CD8-positive, alpha-beta memory T cell (primary cell): ENCODE data around the gene MPP3. TPM values are rescaled to one million over a fixed set of nuclear protein-coding genes. Genes with fewer than 3 reads are reported as not detected.

Experiments
- CTCF ChIA-PET: fragments of 350-600 bp; sonication (Branson Sonifier 250); formaldehyde crosslinking; loops from one replicate; lab custom pipeline; 2021; ENCODE audit warnings: antibody characterized with exemption; lab: Charles Lee
- POLR2A ChIA-PET: fragments of 350-600 bp; sonication (Branson Sonifier 250); formaldehyde crosslinking; loops from one replicate; lab custom pipeline; 2021; ENCODE audit warnings: antibody characterized with exemption; lab: Charles Lee
- DNase-seq, 5 donors: peaks; one replicate each; pipeline versions ENCODE4 v3.0.0 to v3.0.0-alpha.2; 2020 to 2022; ENCODE audit warnings: mixed read lengths in 1 of 5
- H3K27ac ChIP-seq: one replicate; pipeline ENCODE4 v1.7.0; 2013; ENCODE audit warnings: low read depth, mild to moderate bottlenecking, low read length, moderate library complexity
- H3K27me3 ChIP-seq: 2 replicates; pipeline ENCODE4 v1.7.0; 2013; ENCODE audit warnings: low read length, mild to moderate bottlenecking; ENCODE audit not compliant: insufficient read depth, poor library complexity, severe bottlenecking
- H3K36me3 ChIP-seq: 2 replicates; pipeline ENCODE4 v1.7.0; 2013; ENCODE audit warnings: mild to moderate bottlenecking, low read length, moderate library complexity; ENCODE audit not compliant: insufficient read depth
- H3K4me1 ChIP-seq: 2 replicates; pipeline ENCODE4 v1.7.0; 2013; ENCODE audit warnings: mild to moderate bottlenecking, low read length, moderate library complexity; ENCODE audit not compliant: insufficient read depth
- H3K4me3 ChIP-seq: 2 replicates; pipeline ENCODE4 v1.7.0; 2013; ENCODE audit warnings: mild to moderate bottlenecking, low read length
- H3K9me3 ChIP-seq: 2 replicates; pipeline ENCODE4 v1.7.0; 2013; ENCODE audit warnings: mild to moderate bottlenecking, low read length
- H3K27ac Mint-ChIP-seq, 8 donors: one replicate each; pipeline ENCODE4 v1.8.0; 2020 to 2021; ENCODE audit warnings: mixed read lengths in 8 of 8, mild to moderate bottlenecking in 6 of 8, inconsistent platforms in 3 of 8, moderate library complexity in 3 of 8
- H3K27me3 Mint-ChIP-seq, 2 donors: one replicate each; pipeline ENCODE4 v1.8.0; 2020 to 2021; ENCODE audit warnings: mixed read lengths in 2 of 2, mild to moderate bottlenecking in 1 of 2, moderate library complexity in 1 of 2
- H3K36me3 Mint-ChIP-seq, 3 donors: one replicate each; pipeline ENCODE4 v1.8.0; 2020 to 2021; ENCODE audit warnings: mixed read lengths in 3 of 3, inconsistent platforms in 1 of 3, mild to moderate bottlenecking in 1 of 3
- H3K4me1 Mint-ChIP-seq, 3 donors: one replicate each; pipeline ENCODE4 v1.8.0; 2020 to 2021; ENCODE audit warnings: mixed read lengths in 3 of 3, inconsistent platforms in 1 of 3, mild to moderate bottlenecking in 1 of 3
- H3K4me3 Mint-ChIP-seq, 7 donors: one replicate each; pipeline ENCODE4 v1.8.0; 2020 to 2021; ENCODE audit warnings: mixed read lengths in 7 of 7, mild to moderate bottlenecking in 6 of 7, moderate library complexity in 4 of 7, inconsistent platforms in 2 of 7
- H3K9me3 Mint-ChIP-seq, 5 donors: one replicate each; pipeline ENCODE4 v1.8.0; 2020 to 2022; ENCODE audit warnings: mixed read lengths in 5 of 5, mild to moderate bottlenecking in 3 of 5, moderate library complexity in 2 of 5, inconsistent platforms in 1 of 5
- polyA plus RNA-seq: library from polyadenylated mRNA; unstranded; fragments of 300-500 nt; fragmentation: Illumina TruSeq; gene quantifications from one replicate; pipeline ENCODE4 v1.2.3, GENCODE V29; 2021
- total RNA-seq, 2 experiments: library from RNA; stranded (reverse); gene quantifications; one replicate each; pipeline ENCODE4 v1.2.3, GENCODE V29; 2021

The MPP3 gene
- total and polyA plus RNA-seq, 3 experiments from 2014 or later, result 0.15 TPM; not detected in 2

DNA sequence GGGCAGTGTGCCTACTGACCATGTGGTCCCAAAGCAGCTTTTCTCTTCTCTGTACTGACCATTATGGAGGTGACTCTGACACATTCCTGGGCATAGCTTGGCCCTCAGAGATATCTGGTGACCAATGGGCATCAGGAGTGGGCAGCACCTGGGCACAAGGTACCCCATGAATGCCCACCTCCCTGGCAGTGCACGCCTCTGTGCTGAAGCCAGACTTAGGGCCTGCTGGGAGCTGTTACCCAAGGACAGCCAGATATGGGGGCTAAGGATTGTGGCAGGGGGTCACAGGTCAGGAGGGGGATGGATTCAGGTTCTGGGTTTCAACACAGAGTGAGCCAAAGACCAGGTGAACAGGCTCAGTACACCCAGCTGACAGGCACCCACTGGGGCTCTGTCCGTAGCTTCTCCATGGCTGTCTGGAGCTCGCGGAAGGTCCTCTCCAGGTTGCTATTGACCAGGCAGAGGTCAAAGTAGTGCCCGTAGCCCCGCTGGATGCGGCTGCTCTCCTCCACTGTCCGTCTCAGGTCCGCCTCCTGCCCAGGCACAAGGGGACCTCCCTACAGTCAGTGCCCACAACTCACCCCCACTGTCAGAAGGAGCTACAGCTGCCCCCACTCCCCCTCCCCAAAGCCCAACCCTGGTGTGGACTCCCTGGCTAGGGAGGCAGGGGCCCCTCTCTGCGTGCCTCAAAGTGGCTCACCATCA is 44.7 kb upstream of the MPP3 start:
- CTCF ChIA-PET, result interaction anchor here (0.6 to 2.1 kb wide), 19 partner anchors 8 to 291 kb away, joined by 3 to 8 read pairs (median 4); partner anchors contain the start of gene CD300LG
- POLR2A ChIA-PET, result interaction anchor here (0.7 kb wide), 1 partner anchor 115 kb away, joined by 3 read pairs; no protein-coding TSS in a partner anchor
- Histone ChIP-seq H3K36me3 (no peaks in the 10 kb centered on the region), H3K4me1 (no peaks in the 10 kb centered on the region), H3K4me3 (no peak overlapping the region), H3K27me3 (no peaks in the 10 kb centered on the region), H3K9me3 (no peaks in the 10 kb centered on the region), H3K27ac (no peak overlapping the region)
- no peak for DNase-seq
- no peaks in the 10 kb centered on the region for H3K9me3 Mint-ChIP-seq
- H3K4me1 Mint-ChIP-seq, result peaks cover 0 to 2% (median 0%) of the 10 kb centered on the region in 3 donors
- H3K27me3 Mint-ChIP-seq, result peaks cover 4 to 13% of the 10 kb centered on the region in 2 donors
- no peak overlapping the region for H3K4me3 Mint-ChIP-seq
- no peaks in the 10 kb centered on the region for H3K36me3 Mint-ChIP-seq
- H3K27ac Mint-ChIP-seq, result no peak overlapping the region

- POLR2A ChIA-PET, result interaction anchor here (0.7 kb wide), 1 partner anchor 116 kb away, joined by 3 read pairs; no protein-coding TSS in a partner anchor
These were observed 44.1 kb upstream of the MPP3 start for GRCh38 chr17:43877031-43877430.

GRCh38 chr17:43875476-43876147 is 42.7 kb upstream of the MPP3 start:
- Histone ChIP-seq H3K4me1 (no peaks in the 10 kb centered on the region), H3K9me3 (no peaks in the 10 kb centered on the region), H3K36me3 (no peaks in the 10 kb centered on the region), H3K27me3 (no peaks in the 10 kb centered on the region), H3K4me3 (no peak overlapping the region), H3K27ac (no peak overlapping the region)
- H3K36me3 Mint-ChIP-seq, result no peaks in the 10 kb centered on the region
- H3K4me1 Mint-ChIP-seq, result peaks cover 0 to 2% (median 0%) of the 10 kb centered on the region in 3 donors
- H3K27ac Mint-ChIP-seq, result no peak overlapping the region
- POLR2A ChIA-PET, result no interaction called here
- H3K4me3 Mint-ChIP-seq, result no peak overlapping the region
- CTCF ChIA-PET, result no interaction called here
- H3K27me3 Mint-ChIP-seq, result peaks cover 4 to 24% of the 10 kb centered on the region in 2 donors
- DNase-seq, result no peak
- no peaks in the 10 kb centered on the region for H3K9me3 Mint-ChIP-seq

More at GRCh38 chr17:43877031-43877430, 44.1 kb upstream of the MPP3 start:
- Histone ChIP-seq H3K36me3 (no peaks in the 10 kb centered on the region), H3K9me3 (no peaks in the 10 kb centered on the region), H3K4me3 (no peak overlapping the region), H3K4me1 (no peaks in the 10 kb centered on the region), H3K27ac (no peak overlapping the region), H3K27me3 (no peaks in the 10 kb centered on the region)
- CTCF ChIA-PET, result interaction anchor here (0.9 to 2.1 kb wide), 4 partner anchors 31 to 165 kb away, joined by 3 to 6 read pairs (median 4); partner anchors contain the start of gene CD300LG
- Mint-ChIP-seq H3K36me3 (no peaks in the 10 kb centered on the region), H3K27me3 (peaks cover 4 to 19% of the 10 kb centered on the region in 2 donors), H3K4me3 (no peak overlapping the region), H3K27ac (no peak overlapping the region), H3K4me1 (peaks cover 0 to 2% (median 0%) of the 10 kb centered on the region in 3 donors), H3K9me3 (no peaks in the 10 kb centered on the region)
- DNase-seq, result no peak

DNA sequence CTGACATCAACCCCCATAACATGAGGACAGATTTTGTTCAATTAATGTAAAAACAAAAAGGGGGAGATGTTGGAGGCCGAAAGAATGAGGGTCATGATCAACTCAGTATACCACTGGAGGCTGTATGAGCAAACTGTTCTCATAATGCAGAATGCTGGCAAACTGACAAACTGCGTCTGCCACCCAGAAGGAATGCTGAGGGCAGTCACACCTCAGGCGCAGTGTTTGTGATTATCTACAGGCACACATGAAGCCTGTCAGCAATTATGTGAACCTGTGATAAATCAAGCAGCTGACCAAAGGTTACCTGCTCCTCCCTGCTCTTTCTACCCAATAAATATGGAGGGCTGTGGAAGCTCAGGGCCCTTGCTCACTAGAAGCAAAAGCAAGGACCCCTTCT is 41.3 kb upstream of the MPP3 start:
- Histone ChIP-seq H3K4me3 (no peak overlapping the region), H3K4me1 (no peaks in the 10 kb centered on the region), H3K27me3 (no peaks in the 10 kb centered on the region), H3K27ac (no peak overlapping the region), H3K9me3 (no peaks in the 10 kb centered on the region), H3K36me3 (no peaks in the 10 kb centered on the region)
- peaks cover 4 to 30% of the 10 kb centered on the region in 2 donors for H3K27me3 Mint-ChIP-seq
- POLR2A ChIA-PET, result no interaction called here
- no peak overlapping the region for H3K4me3 Mint-ChIP-seq
- H3K4me1 Mint-ChIP-seq, result peaks cover 0 to 2% (median 0%) of the 10 kb centered on the region in 3 donors
- no peak overlapping the region for H3K27ac Mint-ChIP-seq
- DNase-seq, result no peak
- CTCF ChIA-PET, result no interaction called here
- H3K9me3 Mint-ChIP-seq, result no peaks in the 10 kb centered on the region
- no peaks in the 10 kb centered on the region for H3K36me3 Mint-ChIP-seq

GRCh38 chr17:43873815-43874214 is 40.9 kb upstream of the MPP3 start:
- Mint-ChIP-seq H3K4me3 (no peak overlapping the region), H3K4me1 (peaks cover 0 to 1% (median 0%) of the 10 kb centered on the region in 3 donors), H3K9me3 (no peaks in the 10 kb centered on the region), H3K27ac (no peak overlapping the region), H3K27me3 (peaks cover 7 to 30% of the 10 kb centered on the region in 2 donors), H3K36me3 (no peaks in the 10 kb centered on the region)
- H3K4me1 ChIP-seq, result no peaks in the 10 kb centered on the region
- no peaks in the 10 kb centered on the region for H3K36me3 ChIP-seq
- H3K4me3 ChIP-seq, result no peak overlapping the region
- POLR2A ChIA-PET, result no interaction called here
- no peak overlapping the region for H3K27ac ChIP-seq
- no peak for DNase-seq
- no peaks in the 10 kb centered on the region for H3K9me3 ChIP-seq
- CTCF ChIA-PET, result no interaction called here
- no peaks in the 10 kb centered on the region for H3K27me3 ChIP-seq

- peaks cover 7 to 37% of the 10 kb centered on the region in 2 donors for H3K27me3 Mint-ChIP-seq
- H3K4me3 ChIP-seq, result no peak overlapping the region
- no peaks in the 10 kb centered on the region for H3K4me1 ChIP-seq
- H3K27ac Mint-ChIP-seq, result no peak overlapping the region
- no peaks in the 10 kb centered on the region for H3K27me3 ChIP-seq
- H3K9me3 Mint-ChIP-seq, result peaks cover 0 to 2% (median 0%) of the 10 kb centered on the region in 5 donors
- POLR2A ChIA-PET, result no interaction called here
- DNase-seq, result no peak
- H3K4me1 Mint-ChIP-seq, result no peaks in the 10 kb centered on the region
- H3K36me3 ChIP-seq, result no peaks in the 10 kb centered on the region
- H3K27ac ChIP-seq, result no peak overlapping the region
- no peaks in the 10 kb centered on the region for H3K9me3 ChIP-seq
- no peak overlapping the region for H3K4me3 Mint-ChIP-seq
- no peaks in the 10 kb centered on the region for H3K36me3 Mint-ChIP-seq
- CTCF ChIA-PET, result no interaction called here
These were observed 40.1 kb upstream of the MPP3 start for GRCh38 chr17:43873091-43873490.

DNA sequence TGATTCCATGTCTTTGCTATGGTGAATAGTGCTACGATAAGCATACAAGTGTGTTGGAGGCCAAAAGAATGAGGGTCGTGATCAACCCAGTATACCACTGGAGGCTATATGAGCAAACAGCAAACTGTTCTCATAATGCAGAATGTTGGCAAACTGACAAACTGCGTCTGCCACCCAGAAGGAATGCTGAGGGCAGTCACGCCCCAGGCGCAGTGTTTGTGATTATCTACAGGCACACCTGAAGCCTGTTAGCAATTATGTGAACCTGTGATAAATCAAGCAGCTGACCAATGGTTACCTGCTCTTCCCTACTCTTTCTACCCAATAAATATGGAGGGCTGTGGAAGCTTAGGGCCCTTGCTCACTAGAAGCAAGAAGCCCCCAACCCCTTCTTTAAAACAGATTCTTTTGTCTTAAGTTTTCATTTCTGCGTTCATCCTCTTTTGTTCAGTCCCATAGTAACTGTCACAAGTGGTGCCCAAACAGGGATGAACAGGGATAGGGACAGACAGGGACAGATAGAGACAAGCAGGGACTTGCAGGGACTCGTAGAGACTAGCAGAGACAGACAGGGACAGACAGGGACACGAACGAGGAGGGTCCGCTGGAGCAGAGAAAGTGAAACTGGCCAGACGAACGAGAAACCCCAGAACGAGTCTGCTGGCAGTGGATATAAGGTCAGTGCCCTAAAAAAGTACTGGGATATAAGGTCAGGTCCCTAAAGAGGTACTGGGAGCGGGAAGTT is 39.2 kb upstream of the MPP3 start:
- H3K4me1 ChIP-seq, result no peaks in the 10 kb centered on the region
- H3K27me3 ChIP-seq, result no peaks in the 10 kb centered on the region
- ChIA-PET CTCF (no interaction called here), POLR2A (no interaction called here)
- no peaks in the 10 kb centered on the region for H3K9me3 ChIP-seq
- no peaks in the 10 kb centered on the region for H3K36me3 ChIP-seq
- Mint-ChIP-seq H3K27ac (peak overlapping the region in 1 of 8 donors; percentile 63), H3K27me3 (peaks cover 7 to 37% of the 10 kb centered on the region in 2 donors), H3K36me3 (no peaks in the 10 kb centered on the region), H3K9me3 (peaks cover 0 to 2% (median 0%) of the 10 kb centered on the region in 5 donors), H3K4me1 (no peaks in the 10 kb centered on the region), H3K4me3 (no peak overlapping the region)
- no peak for DNase-seq
- H3K4me3 ChIP-seq, result no peak overlapping the region
- no peak overlapping the region for H3K27ac ChIP-seq
